NCI-H524 treated with DMSO at 0.1 percent for 48 hours (cell line): ENCODE data around the gene PDE4B.

ENCODE experiments used
- DNase-seq: peaks from one replicate; lab custom pipeline; 2025; lab: John Stamatoyannopoulos, UW

PDE4B gene

DNA sequence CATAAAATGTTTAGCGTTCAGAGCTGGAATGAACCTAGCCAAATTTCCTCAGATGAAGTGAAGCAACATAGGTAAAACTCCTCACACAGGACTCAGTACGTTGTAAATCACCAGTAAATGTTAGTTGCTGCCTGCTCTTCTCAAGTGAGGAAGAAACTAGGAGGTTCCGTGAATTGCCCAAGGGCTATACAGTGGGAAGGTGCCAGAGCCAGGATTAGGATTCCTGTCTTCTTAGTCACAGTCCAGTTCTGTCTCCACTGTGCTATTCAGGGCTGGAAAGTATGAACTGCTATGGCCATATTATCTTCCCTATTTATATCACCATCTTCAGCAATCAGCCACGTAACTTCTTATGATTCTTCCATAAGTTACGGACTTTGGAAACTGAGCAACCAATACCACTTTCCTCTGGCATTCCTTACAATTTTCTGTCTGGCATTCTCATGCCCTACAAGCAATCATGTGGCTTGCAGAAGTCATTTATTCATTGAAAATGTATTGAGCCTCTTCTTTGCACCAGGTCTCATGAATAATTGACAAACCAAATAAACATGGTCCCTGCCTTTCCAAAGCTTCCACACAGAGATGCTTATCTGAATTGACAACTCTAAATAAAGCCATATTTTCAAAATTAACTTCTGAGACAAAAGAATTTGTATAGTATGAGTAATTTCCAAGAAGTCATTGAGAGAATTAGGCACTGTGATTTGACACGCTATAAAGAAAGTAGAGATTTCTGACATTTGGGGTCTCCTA, 469.7 kb downstream of the PDE4B start:
- DNase-seq: no peak

DNA sequence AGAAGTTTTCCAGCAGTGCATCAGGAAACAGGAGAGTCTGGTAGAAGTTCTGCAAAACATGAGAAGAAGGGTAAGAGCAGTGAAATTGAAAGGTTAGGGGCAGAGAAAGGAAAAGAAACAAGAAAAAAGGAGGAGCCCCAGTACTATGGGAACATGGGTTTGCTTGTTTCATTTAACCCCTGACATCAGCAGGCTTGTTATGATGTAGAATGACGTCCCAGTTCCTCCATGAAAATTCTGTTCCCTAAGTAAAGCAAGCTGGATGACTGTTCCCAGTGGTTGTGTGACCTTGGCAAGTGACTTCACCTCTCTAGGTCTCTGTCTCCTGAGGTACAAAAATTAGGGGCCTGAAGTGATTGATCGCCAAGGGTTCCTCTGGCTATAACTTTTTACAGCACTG, 472.6 kb downstream of the PDE4B start:
- DNase-seq: no peak

DNA sequence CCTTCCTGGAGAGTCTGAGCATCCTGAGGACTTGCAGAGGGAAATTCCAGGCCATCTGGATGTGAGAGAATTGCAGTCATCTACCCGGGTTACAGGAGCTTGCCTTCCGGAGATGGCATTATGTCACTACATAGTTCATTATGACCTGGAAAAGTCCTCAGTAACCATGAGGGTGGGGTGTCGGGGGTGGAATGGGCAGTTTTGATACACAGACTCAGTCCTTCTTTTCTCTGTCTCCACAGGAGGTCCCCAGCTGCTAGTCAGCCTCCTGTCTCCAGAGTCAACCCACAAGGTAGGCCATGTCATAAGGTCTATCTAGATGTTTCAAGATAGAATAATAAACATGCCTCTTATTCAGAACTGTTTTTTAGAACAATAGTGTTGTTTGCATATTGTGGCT, 473.1 kb downstream of the PDE4B start:
- DNase-seq: no peak

DNA sequence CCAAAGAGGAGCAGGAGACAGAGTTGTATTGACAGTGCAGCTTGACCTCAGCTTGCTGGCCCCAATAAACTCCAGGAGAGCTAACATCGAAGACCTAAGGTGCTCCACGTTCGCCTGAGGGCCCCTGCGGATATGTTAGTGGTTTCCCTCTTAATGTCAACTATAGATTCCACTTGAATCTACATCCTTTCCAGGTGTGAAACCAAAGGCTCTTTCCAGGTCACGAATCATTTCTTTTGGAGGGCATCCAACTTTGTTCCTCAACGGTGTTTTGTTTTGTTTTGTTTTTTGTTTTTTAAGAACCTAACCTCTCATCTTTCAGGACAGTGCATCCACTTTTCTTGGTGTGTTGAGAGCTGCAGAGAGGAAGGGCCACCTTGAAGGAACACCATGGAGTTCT, 473.7 kb downstream of the PDE4B start:
- no peak for DNase-seq

DNA sequence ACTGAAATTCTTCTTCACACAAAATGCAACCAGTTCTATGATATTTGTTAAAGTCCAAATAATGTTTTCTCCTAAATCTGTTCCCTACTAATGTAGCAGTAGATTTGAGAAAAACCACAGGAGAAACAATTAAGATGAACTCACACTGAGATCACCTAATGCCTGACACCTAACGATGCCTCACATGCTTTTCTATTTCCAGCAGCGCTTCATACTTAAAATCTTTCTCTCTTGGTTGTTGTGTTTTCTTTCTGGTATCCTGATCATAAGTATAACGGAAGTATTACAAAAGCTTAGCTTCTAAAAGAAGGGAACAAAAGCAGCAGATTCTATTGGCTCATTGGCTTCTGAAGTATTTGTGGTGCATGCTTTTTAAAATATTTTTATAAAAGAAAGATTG, 474.1 kb downstream of the PDE4B start:
- DNase-seq: no peak

DNA sequence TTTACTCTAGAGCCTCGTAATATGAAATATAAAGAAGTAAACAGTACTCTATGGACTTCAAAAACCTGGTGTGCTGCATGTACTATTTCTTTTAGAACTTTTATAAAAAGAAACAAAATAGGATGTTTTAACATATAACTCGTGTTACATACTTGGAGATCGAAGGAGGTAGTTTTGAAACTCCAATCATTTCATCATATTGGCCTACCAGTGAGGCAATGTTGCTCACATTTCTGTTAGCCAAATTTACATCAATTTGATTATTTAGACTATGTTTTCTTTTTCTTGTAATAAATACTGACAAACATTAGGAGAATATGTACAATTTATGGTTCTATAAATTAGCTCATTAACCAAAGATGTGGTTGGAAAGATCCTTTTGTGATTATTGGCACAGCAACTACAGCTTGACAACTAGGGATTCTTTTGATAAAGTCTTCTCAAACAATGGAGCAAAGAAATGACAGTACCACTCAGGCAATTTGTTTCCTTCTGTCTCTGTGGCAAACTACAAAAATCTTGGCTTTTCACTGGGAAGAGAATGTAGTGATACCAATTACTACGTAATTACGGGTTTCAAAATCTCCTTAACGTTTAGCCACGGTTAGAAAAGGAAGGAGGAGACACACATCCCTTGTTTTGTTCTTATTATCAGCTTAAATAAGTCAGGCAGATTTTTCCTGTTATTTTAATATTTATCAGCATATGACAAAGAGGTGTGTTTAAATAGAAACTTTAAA, 474.7 kb downstream of the PDE4B start:
- no peak for DNase-seq

DNA sequence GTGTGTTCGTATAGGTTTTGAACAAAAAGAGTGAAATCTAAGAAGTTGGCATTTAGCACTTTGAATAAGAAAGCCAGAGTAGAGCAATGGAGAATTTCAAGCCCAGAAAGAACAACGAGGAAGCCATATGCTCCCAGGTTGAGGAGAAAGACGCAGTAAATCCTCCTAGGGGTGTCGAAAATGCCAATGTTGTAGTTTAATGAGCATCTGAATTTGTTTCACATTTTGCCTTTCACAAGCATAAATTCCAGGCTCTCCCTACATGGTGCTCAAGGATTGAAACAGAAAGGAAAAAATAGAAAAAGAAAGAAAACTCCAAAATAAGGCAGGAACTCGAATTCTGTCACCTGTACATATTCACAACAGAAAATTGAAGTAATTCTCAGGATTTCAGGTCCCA, 476.5 kb downstream of the PDE4B start:
- no peak for DNase-seq

DNA sequence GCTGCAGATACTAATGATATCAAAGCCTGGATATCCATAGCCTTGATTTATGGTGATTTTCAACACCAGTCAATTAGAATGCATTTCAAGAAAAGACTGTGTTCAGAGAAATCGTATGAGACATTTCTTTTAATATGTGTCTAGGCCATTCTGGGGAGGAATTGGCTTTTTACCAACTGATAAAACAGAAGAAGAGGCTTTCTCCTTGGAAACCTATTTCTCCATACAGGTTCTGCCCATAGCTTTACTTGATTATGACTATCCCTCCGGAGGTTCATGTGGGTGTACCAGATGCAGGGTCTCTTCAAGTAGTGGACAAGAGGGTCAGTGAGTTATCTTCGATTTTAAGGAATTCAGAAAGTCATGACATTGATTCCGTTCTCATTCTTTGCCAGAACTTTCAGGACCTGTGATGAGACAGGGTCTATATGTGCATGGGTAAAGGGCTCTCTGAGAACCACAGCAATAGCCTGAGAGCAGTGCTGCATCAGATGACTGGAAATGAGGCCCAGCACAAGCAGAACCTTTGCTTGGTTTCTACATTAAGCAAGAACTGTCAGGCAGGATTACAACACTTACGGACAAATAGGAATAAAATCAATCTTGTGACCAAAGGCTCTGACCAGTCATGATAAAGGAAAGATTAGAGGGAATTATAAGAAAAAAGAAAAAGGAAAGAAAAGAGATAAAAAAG, 477.6 kb downstream of the PDE4B start:
- DNase-seq: no peak

DNA sequence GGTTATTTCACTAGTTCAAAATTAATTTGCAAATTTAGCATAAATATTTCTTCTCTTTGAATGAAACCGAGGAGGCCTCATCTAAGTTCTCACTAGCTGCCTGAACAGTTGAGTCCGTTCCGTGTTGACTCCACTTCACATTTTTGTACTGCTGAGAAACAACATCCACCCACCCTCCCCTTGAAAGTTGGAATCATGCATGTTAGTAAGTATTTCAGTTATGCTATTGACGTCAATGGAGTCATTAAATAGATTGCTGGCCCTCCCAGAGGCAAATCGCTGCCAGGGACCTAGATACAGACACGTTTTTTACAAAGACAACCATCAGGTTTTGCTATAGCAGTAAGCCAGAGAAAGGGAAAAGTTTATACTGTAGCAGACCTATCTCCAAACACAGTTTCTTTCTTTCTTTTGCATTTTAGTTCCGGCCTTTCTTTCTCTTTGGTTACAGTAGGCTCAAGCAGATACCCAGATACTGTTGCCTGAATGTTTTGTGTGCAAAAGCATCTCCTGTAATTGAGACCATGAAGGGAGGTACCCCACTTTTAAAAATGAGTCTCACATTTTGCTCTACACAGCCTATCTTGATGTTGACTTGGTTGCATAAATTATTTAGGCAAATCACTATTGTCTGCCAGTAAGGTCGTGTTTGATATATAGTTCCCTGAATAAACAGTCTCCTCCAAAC, 478.7 kb downstream of the PDE4B start:
- DNase-seq: no peak

DNA sequence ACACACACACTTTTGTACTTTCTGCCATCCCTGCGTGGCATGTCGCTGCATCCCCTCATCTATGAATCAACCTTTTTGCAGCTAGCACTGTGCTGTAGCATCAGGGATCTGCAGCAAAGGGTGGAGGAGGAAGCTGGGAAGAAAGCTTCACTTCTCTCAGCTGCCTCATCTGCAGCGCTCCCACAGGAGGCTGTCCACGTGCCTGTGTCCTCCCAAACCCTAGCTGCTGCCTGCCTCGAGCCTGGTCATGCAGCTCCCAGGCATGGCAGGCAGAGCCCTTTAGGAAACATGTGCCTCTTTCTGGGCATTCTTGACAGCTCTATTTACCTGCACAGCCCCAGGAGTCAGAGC, 479.2 kb downstream of the PDE4B start:
- no peak for DNase-seq

DNA sequence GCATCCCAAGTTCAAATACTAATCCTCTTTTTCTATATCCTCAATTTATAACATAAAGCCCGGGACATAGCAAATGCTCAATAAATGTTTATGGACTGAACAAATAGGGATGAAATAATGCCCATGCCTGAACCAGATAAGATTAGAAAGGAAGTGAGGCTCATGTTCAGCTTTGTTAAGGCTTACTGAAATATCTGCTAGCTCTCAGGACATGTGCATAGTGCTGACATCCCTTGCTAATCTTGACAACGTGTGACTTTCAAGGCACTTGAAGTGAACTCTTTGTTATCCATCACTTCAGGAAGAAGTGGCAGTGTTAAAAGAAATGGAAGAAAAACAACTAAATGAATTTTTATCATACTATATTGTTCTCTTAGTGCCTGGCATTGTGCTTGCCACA, 481.0 kb downstream of the PDE4B start:
- no peak for DNase-seq

DNA sequence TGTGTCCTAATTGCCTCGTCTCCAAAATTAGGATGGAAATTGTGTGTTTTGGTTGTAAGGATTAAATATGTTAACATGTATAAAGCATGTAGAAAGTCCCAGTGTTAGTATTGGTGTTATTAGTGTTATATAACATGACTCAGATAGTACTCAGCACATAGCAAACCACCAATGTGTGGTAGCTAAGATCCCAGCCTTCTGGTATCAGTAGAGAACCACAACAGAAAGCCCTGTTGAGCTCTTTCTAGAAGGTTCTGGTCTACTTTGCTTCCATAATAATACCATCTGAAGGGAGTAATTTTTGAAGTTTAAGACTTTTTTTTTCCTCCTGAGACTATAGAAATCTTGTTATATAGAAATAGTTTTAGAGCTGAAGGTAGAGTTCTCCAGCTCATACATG, 481.9 kb downstream of the PDE4B start:
- no peak for DNase-seq

DNA sequence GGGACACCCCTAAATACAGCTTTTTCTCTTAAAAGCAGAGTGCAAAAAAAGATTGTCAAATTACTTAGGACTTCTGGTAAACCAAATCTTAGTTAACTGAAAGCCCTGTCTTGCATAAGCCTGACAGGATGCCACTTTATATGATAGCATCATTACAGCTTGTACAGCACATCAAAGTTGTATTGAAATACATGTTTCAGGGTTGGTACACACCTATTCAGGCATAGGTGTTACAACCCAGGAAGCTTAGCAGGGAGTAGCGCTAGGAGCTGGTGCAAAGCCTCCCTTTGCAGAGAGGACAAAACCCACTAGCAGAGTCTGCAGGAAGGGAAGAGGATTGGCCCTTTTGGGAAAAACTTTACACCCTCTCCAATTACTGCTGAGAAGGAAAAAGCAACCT, 482.4 kb downstream of the PDE4B start:
- no peak for DNase-seq

DNA sequence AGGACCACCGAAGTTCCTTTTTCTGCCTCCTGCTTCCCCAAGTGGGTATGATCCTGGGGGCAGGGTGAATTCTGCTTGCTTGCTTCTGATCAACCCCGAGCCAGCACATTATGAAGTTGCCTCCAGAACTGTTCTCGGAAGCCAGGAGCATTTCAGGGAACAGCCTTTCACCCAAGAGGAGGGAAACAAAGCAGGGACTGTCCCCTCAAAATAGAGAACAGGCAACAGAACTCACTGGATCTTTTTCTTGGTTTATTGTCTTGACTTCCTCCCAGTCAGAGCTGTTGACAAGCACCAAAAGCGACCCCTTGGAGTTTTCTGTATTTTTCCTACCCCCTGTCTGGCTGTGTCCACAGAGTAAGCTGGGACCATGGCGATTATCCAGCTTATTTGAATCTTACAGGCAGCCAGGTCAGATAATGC, 482.9 kb downstream of the PDE4B start:
- no peak for DNase-seq

DNA sequence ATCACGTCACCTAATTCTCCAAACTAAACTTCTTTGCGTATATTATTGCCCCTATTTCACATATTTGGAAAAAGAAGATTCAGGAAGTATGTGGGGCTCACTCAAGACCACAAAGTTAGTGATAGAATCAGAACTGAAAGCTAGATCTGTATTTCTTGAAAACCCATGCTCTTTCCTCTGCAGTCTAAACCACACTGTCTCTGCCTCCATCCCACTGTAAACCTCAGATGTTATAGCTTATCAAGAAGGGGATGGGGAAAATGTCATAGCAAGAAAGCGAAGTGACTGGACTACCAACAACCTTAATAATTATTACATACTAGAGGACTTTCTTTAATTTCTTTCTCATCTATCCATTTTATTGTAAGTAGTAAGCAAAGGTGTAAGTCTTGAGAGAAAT, 483.5 kb downstream of the PDE4B start:
- DNase-seq: no peak

DNA sequence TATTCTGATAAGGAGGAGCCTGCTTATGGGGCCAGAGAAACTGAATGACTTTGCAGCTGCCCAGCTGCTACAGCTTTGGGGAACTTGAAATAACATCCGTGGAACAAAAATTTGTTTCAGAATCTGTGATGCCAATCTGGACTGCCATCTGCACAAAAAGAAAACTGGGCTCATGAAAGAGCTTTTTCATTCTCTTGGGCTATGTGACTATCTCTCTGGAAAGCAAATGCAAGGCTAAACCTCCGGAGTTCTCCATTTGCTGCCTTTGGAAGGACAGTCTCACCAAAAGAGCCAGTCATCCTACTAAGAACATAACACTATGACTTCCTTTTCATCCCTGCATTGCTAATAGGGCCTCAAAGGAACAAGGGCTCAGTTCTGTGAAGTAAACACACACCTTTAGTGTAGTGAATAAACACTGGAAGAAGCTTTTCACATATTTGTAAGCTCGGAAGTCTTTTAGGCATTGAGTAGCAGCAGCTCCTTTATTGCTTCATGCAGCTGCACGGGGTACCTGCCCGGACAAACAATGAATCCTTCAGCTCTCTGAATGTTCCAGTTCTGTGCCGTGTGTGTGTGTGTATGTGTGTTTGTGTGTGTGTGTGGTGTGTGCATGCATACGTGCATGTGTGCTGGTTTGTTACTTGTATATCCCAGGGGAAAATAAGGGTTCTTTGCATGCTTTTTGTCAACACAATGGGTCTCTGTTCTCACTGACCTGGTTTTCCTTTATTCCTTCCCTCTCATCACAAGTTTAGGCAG, 485.7 kb downstream of the PDE4B start:
- DNase-seq: no peak

DNA sequence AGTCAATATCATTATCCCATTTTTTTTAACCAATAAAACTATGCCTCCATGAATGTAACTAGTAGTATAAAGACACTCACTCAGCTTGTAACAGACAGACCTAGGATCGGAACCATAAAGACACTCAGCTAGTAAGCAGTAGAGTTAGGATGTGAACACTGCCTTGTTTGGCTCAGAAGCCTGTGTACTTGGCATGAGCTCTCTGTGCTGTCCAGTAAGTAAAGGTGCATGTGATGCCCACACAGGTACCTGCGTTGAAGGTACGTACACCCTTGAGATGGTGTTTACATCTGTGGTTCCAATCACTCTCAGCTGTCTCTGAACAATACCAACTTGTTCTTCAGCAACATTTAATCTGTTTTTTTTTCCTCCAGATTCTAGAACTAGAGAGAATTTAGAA, 489.1 kb downstream of the PDE4B start:
- DNase-seq: no peak

DNA sequence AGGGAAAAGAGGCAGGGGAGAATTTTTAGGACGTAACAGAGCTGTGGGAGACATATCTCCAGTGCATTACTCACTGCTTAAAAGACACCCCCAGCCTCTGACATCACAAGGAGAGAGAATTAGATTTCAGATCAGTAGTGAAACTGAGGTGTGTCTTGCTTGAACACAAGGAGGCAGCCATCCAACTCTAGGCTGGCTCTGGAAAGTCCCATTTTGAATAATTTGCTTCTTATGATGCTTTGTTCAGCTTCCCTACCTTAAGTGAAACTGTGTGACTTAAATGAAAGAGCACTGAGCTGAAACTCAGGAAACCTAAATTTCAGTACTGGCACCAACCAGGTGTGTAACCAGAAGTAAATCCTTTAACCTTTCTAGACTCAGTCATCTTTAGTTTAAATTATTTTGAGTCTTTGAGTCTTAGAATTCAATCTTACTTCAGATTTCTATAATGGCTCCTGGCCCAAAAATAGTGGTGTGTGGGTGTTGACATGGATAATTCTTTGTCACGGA, 489.7 kb downstream of the PDE4B start:
- no peak for DNase-seq

DNA sequence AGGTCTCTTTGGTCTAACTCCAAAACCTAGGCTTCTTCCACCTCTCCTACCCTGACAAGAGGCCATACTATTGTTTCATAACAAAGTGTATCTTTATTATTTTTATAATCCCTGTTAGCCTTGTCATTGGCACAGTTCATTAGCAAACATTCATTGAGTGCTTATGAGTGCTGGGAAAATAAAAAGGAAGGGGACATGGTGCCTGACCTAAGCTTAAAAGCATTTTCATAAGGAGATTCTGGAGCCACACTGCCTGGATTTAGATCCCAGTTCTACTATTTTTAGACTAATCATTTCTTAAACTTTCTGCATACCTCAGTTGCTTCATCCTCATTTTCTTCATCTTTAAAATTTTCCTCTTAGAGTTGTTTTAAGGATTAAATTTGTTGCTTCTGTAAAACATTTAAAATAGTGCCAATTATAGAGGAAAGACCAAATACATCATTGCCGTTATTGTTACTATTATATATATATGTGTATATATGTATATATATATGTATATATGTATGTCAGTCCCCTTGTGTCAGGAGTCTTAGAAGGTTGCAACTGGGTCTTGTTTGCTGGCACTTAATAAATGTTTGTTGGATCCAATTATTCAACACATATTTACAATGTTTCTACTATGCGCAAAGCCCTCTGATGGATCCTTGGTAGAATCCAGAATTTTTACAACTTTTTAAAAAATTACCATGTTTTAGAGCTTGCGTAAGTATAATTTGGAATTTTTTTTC, 490.4 kb downstream of the PDE4B start:
- DNase-seq: no peak

DNA sequence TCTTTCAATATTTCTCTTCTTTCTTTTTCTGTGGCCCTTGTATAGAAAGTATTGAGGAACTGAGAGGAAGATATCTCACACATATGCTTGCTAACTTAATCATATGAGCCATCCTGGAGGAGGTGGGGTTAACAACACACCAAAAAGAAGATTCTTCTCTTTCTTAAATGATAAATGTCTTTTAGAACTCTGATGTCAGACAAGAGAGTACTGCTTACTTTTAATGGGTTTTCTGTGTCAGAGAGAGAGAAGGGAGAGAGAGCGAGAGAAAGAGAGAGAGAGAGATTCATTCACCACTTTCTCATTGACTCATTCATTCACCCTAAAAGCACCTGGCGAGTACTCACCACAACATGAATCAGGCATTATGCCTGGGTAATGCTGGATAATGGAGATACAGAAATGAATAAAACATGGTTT, 490.9 kb downstream of the PDE4B start:
- no peak for DNase-seq

DNA sequence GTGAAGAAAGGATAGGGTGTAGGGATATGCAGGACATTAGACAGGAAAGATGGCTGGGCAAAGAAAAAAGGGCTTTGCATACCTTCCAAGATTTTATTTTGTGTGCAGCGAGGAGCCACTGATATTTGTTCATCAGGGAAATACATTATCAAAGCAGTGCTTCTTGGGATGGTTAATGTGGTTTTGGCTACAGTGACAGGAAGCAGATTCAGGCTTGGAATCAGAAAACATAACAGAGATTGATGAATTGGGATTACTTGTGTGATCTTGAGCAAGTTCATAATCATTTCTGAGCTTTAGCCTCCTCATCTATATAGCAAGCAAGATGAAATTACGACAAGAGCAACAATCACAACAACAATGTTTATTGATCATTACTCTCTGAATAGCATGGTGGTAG, 492.1 kb downstream of the PDE4B start:
- DNase-seq: no peak
